Sigmoid colon (tissue), 4 donors: ENCODE measurements around the gene NAALADL2.

Experiments used
- CTCF ChIP-seq, 4 experiments: fragments of 450-650 bp in 3 of 4; fragments of 200-600 bp in 1 of 4; IDR thresholded peaks; one replicate each; pipeline ENCODE4 v1.5.1; 2016 to 2019; ENCODE audit warnings: antibody characterized with exemption in 4 of 4, mild to moderate bottlenecking in 3 of 4, moderate library complexity in 2 of 4
- EP300 ChIP-seq, 4 donors: sonication (generic); formaldehyde crosslinking; IDR thresholded peaks; one replicate each; pipeline ENCODE4 v1.6.1; 2017; ENCODE audit warnings: antibody characterized with exemption in 4 of 4
- POLR2A ChIP-seq, 2 donors: fragments of 450-650 bp; IDR thresholded peaks; one replicate each; pipeline ENCODE4 v1.6.1; 2016; ENCODE audit warnings: antibody characterized with exemption in 2 of 2, mild to moderate bottlenecking in 2 of 2, moderate library complexity in 2 of 2

DNA sequence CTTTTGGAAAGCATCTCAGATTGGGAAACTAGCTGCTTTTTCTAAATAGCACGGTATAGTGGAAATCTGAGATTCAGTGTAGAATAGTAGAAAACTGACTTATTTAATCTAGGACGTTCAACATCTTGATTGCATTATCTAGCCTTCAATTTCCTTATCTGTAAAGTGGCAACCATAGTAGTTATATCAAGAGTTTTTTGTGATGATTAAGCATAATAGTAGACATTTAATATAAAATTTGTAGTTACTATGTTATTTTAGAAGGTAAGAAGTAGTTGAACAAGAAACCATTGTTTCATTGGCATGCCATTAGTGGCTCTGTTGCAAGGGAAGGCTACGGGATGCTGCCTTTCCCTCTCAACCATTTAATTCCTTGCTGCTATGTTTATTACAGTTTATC lies 367.3 kb downstream of the NAALADL2 start:
- no peak for TF ChIP-seq POLR2A (IDR thresholded peaks at IDR 0.05)
- TF ChIP-seq CTCF (IDR thresholded peaks at IDR 0.05): no peak
- no peak for TF ChIP-seq EP300 (IDR thresholded peaks at IDR 0.05)
